DMS114 treated with DMSO at 0.1 percent for 48 hours (cell line): ENCODE measurements around the gene RNF217.
"Not testable (repeated sequence)": the region's sequence is repeated elsewhere in the genome, so short reads cannot be mapped to it uniquely, and the experiment has no call there.

Experiments used
- DNase-seq: peaks from one replicate; lab custom pipeline; 2025; ENCODE audit not compliant: unreplicated experiment; lab: John Stamatoyannopoulos, UW

RNF217 gene, protein sequence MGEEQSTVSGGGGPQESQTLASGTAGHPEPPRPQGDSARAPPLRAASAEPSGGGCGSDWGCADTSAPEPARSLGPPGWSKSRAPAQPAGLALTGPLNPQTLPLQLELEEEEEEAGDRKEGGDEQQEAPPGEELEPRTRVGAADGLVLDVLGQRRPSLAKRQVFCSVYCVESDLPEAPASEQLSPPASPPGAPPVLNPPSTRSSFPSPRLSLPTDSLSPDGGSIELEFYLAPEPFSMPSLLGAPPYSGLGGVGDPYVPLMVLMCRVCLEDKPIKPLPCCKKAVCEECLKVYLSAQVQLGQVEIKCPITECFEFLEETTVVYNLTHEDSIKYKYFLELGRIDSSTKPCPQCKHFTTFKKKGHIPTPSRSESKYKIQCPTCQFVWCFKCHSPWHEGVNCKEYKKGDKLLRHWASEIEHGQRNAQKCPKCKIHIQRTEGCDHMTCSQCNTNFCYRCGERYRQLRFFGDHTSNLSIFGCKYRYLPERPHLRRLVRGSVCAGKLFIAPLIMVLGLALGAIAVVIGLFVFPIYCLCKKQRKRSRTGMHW

DNA sequence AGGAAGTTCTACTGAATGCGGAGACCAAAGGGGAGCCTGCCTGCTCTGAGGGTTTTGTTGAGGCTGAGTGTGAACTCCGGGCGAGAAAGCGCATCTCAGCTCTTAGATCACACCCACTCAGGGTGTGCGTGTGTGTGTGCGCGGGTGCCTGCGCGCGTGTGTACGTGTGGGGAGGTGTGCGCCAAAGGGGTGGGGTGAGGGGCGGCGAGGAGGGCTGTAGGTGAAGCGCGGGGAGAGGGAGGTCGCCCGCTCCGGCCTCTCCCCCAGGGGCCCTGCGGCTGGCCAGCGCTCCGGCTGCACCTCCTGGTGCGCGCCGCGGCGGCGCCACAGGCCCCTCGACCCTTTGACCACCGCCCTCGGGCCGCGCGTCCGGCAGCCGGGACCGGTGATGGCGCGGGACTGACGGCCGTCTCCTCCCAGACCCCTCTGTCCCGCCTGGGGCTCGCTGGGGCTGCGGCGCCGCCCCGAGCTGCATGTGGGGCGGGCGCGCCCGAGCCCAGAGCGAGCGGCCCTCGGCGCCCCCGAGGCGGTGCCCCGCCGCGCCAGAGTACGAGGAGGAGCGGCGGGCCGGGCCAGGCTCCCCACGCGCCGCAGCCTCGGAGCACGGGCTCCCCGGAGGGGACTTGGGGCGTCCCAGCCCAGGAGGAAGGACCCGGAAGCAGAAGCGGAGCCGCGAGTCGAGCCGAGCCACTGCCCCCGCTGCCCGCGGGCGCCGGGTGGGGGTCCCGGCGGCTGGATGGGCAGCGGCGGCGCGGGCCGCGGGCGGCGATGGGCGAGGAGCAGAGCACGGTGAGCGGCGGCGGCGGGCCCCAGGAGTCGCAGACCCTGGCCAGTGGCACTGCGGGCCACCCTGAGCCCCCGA, at the start of gene RNF217:
Gene RNF217, plus strand, starts transcription at position 661 of the 862 bp plus-strand sequence. Its CDS starts 108 bp downstream, at position 769.
- peak; percentile 4 for DNase-seq

DNA sequence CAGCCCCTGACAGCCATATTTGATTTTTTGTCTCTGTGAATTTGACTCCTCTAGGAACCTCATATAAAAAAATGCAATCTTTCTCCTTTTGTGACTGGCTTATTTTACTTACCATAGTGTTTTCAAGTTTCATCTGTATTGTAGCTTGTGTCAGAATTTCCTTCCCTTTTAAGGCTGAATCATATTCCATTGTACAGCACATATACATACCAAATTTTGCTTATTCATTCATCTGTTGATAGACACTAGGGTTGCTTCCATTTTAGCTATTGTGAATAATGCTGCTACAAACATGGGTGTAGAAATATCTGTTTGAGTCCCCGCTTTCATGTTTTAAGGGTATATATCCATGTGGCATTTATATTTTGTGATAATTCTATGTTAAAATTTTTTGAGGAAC, 49.2 kb upstream of the RNF217 start:
- DNase-seq: no peak

DNA sequence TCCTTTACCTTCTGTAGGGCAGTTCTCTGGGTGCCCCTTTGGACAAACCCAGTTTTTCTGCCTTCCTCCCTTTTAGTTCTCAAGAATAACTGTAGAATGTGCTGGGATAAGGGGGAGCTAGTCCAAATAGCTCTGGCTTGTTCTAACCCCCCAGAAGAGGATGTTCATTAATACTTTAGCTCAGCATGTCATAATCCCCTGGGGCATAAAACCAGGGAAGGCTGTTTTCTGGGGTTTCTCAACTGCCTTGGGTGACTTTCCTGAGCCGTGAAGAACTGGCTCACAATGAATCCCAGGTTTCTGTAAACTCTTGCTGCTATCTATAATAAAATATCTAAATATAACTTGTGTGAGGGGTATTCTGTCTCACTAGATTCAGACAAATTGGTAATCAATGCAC, 44.5 kb upstream of the RNF217 start:
- DNase-seq: no peak

DNA sequence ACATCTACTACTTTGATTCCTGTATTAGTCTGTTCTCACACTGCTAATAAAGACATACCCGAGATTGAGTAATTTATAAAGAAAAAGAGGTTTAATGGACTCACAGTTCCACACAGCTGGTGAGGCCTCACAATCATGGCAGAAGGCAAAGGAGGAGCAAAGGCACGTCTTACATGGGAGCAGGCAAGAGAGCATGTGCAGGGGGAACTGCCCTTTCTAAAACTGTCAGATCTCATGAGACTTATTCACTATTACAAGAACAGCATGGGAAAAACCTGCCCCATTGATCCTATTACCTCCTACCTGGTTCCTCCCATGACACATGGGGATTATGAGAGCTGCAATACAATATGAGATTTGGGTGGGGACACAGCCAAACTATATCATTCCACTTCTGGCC, 42.5 kb upstream of the RNF217 start:
- not testable (repeated sequence) for DNase-seq

DNA sequence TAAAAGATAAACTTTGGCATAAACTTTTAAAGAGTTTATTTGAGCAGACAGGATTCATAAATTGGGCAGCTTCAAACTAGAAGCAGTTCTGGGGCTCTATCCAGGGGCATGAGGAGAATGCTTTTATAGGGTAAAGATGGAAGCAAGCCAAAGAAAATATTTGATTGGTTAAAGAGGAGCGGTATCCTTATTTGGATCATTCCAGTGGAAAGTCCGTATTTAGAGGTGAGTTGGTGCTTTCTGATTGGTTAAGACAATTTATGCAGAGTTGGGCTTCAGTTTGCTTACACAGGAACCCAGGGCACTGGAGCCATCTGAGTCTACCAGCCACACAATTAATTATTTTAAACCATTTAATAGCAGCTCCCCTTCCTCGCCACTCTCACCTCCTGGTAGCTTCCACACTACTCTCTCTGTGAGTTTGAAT, 37.9 kb upstream of the RNF217 start:
- DNase-seq: no peak

DNA sequence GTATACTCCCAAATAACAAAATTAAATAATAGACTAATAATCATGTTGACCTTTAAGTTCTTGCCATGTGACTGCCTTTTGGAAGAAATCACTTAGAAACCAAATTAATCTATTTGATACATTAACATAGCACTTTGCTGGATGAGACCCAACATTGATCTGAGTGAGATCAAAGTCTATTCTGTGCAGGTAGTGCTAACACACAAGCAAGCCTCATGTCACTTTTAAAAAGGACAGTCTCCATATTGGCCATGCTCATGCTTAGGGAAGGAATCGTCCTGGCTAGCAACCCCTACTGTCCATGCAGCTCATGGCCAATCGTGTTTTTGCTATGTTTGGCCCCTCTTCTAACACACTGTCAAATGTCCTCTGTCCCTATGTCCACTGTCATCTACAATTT, 35.8 kb upstream of the RNF217 start:
- no peak for DNase-seq

DNA sequence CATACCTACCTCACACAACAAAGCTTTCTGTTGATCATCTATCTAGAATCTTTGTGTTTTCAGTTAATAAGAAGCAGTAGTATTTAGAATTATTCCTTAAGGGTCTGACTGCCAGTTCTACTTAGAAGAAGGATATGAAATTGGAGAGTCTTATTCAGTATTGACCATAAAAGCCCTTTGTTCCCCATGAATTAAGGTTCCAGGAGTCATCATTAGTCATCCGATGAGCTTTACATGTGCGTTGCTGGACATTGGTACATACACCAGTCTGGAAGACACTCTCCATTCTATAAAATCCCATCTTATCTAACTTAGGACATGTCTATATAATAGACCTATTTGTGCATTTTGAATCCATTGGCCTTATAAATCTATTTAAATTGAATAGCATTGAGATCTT, 34.4 kb upstream of the RNF217 start:
- DNase-seq: no peak

DNA sequence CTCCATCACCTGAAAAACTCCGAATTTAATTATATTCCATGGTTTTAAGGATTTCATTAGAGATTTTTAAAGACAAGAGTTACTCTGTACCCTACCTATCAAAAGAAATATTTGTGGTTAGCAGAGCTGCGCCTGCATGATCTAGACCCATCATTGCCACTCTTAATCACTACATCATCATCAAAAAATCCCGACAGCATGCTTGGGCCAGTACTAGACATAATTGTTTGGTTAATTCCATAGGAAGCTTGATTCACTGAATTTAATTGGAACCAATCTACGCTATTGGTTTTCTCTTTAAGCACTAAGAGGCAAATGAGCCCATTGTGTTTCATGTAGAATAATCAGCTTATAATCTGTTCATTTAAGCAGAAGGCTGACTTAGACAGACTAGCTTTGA, 33.4 kb upstream of the RNF217 start:
- no peak for DNase-seq

DNA sequence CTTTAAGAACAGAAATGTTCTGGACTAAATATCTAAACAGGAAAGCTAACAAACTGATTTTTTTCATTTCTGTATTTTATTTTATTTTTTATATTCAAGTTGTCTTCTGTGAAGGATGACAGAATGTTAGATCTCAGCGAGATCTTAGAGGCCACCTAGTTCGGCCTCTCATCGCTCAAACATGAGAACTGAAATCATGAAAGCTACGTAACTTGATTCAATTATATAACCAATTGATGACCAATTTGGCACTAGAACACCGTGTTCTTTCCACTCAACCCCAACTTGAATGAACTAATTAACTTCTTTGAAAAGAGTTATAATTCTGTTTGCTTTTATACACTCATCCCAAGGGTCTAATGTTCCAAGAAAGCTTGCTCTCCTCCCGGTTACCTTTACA, 24.6 kb upstream of the RNF217 start:
- DNase-seq: no peak

DNA sequence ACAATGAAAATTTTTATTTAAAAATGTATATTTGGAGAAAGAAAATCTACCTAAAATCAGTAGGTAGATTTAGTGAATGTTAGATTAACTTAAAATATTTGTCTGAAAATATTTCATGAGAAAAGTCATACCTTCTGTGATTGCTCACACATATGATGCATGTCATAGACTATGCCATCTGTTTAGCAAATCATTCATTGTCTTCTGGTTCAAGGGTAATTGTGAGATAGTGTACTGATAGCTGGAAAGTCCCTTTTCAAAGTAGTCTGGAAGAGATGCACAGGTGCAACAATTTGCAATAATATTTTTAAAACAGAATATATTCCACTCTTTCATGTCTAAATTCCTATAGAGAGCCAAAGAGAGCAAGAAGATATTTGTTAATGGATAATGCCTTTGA, 21.0 kb upstream of the RNF217 start:
- no peak for DNase-seq

DNA sequence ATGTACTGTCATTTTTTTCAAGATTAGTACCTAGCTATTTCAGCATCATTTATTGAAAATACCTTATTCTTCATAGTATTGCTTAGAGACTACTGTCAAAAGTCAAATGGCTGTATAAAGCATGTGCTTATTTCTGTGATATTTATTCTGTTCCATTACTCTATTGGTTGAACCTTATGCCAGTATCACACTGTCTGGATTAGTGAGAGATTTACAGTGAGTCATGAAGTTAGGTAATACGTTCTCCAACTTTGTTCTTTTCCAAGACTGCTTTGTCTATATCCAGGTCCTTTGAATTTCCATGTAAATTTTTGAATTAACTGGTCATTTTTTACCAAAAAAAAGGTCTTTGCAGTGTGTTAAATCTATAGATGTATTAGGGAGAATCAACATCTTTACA, 18.6 kb upstream of the RNF217 start:
- no peak for DNase-seq

DNA sequence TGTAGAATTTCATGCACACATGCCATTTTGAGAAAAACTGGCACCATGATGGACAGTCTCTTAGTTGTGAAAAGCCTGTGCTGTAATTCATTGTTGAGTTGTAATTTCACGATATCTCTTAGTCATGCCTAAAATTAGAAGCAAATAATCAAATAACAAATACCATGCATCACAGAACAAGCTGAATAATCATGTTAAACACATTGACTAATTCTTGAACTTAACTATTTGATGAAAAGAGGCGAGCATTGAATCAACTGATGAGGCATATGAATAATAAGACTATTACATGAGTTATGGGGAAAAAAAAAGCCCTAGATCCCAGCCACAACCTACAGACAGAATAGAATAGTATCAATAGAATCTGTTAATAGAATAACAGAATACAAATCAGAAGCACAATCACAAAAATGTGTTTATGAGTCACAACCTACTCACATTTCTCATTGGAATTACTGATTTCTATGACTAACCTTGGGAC, 14.2 kb upstream of the RNF217 start:
- DNase-seq: no peak

DNA sequence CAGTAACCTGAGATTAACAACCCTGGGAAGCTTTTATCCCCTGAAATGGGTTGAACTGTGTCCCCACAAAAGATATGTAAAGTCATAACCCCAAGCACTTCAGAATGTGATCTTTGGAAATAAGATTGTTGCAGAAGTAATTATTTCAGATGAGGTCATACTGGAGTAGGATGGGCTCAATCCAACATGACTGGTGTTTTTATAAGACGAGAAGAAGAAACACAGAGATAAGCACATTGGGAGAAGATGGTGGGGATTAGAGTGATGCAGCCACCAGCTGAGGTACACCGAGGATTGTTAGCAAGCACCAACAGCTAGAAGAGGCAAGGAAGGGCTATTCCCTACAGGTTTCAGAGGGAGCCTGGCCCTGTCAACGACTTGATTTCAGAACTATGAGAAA, 12.5 kb upstream of the RNF217 start:
- DNase-seq: no peak

DNA sequence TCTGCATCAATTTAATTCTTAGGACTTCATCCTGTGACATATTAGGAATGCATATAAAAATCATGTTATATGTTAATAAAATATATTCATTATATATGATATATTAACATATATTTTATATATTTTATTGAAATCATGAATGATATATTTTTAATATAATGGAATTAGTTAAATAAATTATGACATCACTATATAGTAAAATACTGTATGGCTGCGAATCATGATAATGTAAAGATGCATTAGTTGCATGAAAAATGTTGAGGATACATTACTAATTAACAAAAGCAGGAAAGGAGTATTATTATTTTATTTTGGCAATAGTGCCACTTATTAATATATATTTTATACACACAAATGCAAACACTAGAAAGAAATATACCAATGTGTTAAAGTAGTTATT, 8.4 kb upstream of the RNF217 start:
- DNase-seq: no peak

DNA sequence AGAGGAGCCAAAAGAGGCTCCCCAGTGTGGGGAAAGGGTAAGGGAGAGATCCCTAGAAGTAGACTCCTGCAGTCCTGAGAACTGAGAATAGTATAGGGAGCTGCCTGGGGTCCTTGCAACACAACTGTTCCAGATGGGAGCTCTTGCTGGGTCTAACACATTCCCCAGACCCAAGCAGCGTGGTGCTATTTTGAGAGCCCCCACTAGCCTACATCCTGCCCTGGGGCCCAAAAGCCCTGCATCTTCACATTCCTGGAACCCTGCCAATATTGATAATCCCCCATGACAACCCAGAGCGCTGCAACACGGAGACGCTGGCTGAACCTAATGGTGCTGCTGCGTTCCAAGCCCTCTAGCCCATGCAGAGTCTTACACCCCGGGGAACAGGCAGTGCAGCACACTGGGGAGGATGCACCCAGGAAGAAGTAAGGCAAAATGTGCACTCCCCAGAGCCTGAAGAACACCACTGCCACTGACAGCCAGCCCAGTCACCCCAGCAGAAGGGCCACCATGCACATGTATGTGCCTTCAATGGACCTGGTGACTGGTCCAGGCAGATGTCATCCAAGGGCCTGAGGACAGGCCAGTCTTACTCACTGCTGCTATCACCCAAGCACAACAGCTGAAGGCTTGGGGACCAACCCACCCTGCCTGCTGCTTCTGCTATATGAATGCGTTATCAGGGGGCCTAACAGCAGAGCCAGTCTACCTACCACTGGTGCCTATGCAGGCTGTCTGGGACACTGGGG, 7.0 kb upstream of the RNF217 start:
- no peak for DNase-seq

DNA sequence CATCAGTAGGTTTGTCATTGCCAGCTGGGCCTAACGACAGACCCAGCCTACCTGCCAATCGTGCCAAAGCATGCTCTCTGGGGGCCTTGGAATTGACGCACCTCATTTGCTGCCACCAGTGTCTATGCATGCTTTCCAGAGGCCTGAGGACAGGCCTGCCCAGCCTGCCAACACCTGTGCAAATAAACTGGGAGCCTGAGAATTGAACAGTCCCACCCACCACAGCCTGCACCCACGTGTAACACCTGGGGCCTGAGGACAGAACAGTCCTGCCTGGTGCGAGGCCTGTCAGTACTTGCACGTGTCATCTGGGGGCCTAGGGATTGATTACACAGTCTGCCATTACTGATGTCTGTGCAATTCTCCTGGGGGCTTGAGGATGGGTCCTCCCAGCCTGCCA, 6.2 kb upstream of the RNF217 start:
- no peak for DNase-seq

DNA sequence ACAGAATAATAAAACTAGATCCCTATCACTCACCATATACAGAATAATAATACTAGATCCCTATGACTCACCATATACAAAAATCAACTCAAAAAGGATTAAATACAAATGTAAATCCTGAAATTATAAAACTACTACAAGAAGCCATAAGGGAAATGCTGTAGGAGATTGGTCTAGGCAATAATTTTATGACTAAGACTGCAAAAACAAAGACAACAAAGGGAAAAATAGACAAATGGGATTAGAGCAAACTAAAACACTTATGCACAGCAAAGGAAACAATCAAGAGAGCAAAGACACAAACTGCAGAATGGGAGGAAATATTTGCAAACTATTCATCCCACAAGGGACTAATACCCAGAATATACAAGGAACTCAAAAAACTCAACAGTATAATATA, 4.1 kb upstream of the RNF217 start:
- DNase-seq: no peak

DNA sequence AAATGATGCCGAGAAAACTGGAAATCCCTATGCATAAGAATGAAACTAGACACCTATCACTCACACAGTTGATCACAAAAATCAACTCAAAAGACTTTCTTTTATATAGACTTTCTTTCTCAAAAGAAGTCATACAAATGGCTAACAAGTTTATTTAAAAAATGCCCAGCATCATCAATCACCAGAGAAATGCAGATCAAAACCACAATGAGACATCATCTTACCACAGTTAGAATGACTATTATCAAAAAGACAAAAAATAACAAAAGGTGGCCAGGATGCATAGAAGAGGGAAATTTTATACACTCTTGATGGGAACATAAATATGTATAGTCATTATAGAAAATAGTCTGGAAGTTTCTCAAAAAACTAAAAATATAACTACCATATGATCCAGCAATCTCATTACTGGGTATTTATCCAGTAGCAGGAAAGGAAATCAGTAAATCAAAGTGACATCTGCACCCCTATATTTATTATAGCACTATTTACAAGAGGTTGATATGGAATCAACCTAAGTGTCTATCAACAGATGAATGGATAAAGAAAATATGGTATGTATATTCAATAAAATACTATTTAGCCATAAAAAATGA, 3.4 kb upstream of the RNF217 start:
- DNase-seq: no peak

DNA sequence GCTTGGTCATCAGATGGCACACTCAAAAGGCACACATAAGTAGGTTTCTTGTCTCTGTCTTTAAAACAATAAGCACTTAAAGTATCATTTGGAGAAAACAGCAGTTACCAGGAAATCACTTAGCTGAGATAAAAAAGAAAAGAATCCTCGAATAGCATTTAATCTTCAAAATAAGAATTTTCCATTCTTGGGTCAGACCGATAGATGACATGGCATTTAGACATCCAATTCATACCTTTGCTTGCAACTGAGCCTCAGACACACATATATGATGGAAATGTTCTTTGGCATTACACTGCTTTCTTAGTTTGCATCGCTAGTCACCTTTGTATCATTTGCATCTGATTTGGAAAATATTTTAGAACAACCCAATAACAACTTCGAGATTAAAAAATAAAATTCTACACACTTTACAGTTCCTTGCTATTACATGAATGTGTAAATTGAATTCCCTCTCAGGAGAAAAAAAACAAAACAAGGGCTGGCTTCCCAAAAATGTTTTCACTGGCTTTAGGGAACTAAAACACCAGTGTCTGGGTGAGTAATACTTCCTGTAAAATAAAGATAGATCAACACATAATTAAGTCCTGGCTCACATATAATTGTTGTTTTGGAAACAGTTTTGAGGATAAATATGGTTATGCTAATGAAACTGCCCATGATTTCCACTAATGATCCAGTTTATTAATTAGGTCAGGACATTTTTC, 1.3 kb upstream of the RNF217 start:
- DNase-seq: no peak

DNA sequence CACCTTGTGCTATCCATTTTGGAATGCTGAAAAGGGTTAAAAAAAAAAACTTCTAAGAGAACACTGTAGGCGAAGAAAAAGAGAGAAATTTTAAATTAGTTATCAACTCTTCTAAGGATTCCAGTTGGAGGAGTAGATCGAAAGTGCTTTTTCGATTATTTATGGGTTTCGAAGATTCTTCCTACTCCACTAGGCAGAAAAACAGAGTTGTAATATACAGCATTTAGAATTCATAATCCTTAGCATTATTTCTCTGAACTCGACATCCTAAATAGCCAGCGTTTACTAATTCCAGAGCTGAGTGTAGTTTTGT, 817 bp upstream of the RNF217 start:
- no peak for DNase-seq
